Effector memory CD4-positive, alpha-beta T cell (primary cell): Measurements from ENCODE around the gene MBTPS2.

Source experiments
- DNase-seq, 3 donors: peaks; one replicate each; pipeline ENCODE4 v3.0.0-alpha.2; 2020
- H3K27ac ChIP-seq: 2 replicates; pipeline ENCODE4 v1.7.0; 2013; ENCODE audit warnings: mild to moderate bottlenecking, low read length, moderate library complexity; ENCODE audit not compliant: insufficient read depth, poor library complexity, severe bottlenecking
- H3K27me3 ChIP-seq: replicated peaks from 2 replicates; pipeline ENCODE4 v1.7.0; 2013; ENCODE audit warnings: mild to moderate bottlenecking, low read length; ENCODE audit not compliant: insufficient read depth, control insufficient read depth, poor library complexity, severe bottlenecking
- H3K36me3 ChIP-seq: 2 replicates; pipeline ENCODE4 v1.7.0; 2013; ENCODE audit warnings: mild to moderate bottlenecking, low read length, moderate library complexity; ENCODE audit not compliant: control insufficient read depth, insufficient read depth
- H3K4me1 ChIP-seq: 2 replicates; pipeline ENCODE4 v1.7.0; 2013; ENCODE audit warnings: low read length, mild to moderate bottlenecking; ENCODE audit not compliant: control insufficient read depth, insufficient read depth, poor library complexity, severe bottlenecking
- H3K4me3 ChIP-seq: 2 replicates; pipeline ENCODE4 v1.7.0; 2013; ENCODE audit warnings: low read length, low read depth, mild to moderate bottlenecking; ENCODE audit not compliant: insufficient read depth, poor library complexity, severe bottlenecking
- H3K9me3 ChIP-seq: 2 replicates; pipeline ENCODE4 v1.7.0; 2013; ENCODE audit warnings: mild to moderate bottlenecking, low read length, moderate library complexity; ENCODE audit not compliant: control insufficient read depth

MBTPS2 gene

GRCh38 chrX:21926527-21927278 is 87.3 kb downstream of the MBTPS2 start:
- Histone ChIP-seq H3K36me3 (no peaks in the 10 kb centered on the region), H3K27me3 (no peaks in the 10 kb centered on the region), H3K4me3 (no peak overlapping the region), H3K27ac (no peak overlapping the region), H3K4me1 (no peaks in the 10 kb centered on the region), H3K9me3 (no peaks in the 10 kb centered on the region)
- no peak for DNase-seq

- no peak for DNase-seq
- Histone ChIP-seq H3K36me3 (no peaks in the 10 kb centered on the region), H3K27me3 (no peaks in the 10 kb centered on the region), H3K4me1 (no peaks in the 10 kb centered on the region), H3K27ac (no peak overlapping the region), H3K9me3 (no peaks in the 10 kb centered on the region), H3K4me3 (no peak overlapping the region)
Observed at GRCh38 chrX:21929209-21929608, 89.8 kb downstream of the MBTPS2 start.

GRCh38 chrX:21930986-21931385 is 91.6 kb downstream of the MBTPS2 start:
- Histone ChIP-seq H3K36me3 (no peaks in the 10 kb centered on the region), H3K4me3 (no peak overlapping the region), H3K9me3 (no peaks in the 10 kb centered on the region), H3K4me1 (no peaks in the 10 kb centered on the region), H3K27me3 (no peaks in the 10 kb centered on the region), H3K27ac (no peak overlapping the region)
- no peak for DNase-seq

- no peaks in the 10 kb centered on the region for H3K36me3 ChIP-seq
- H3K4me1 ChIP-seq, result no peaks in the 10 kb centered on the region
- no peaks in the 10 kb centered on the region for H3K27me3 ChIP-seq
- no peak for DNase-seq
- H3K9me3 ChIP-seq, result no peaks in the 10 kb centered on the region
- no peak overlapping the region for H3K4me3 ChIP-seq
- no peak overlapping the region for H3K27ac ChIP-seq
Observed at GRCh38 chrX:21932292-21933002, 93.0 kb downstream of the MBTPS2 start.

- Histone ChIP-seq H3K27ac (no peak overlapping the region), H3K4me3 (no peak overlapping the region), H3K9me3 (no peaks in the 10 kb centered on the region), H3K4me1 (no peaks in the 10 kb centered on the region), H3K36me3 (no peaks in the 10 kb centered on the region), H3K27me3 (no peaks in the 10 kb centered on the region)
- no peak for DNase-seq
Observed at GRCh38 chrX:21933077-21933476, 93.7 kb downstream of the MBTPS2 start.

GRCh38 chrX:21934414-21934813 is 95.0 kb downstream of the MBTPS2 start:
- no peaks in the 10 kb centered on the region for H3K27me3 ChIP-seq
- H3K36me3 ChIP-seq, result no peaks in the 10 kb centered on the region
- no peak overlapping the region for H3K4me3 ChIP-seq
- DNase-seq, result no peak
- H3K4me1 ChIP-seq, result no peaks in the 10 kb centered on the region
- H3K27ac ChIP-seq, result no peak overlapping the region
- H3K9me3 ChIP-seq, result no peaks in the 10 kb centered on the region
